Stimulated activated naive CD8-positive, alpha-beta T cell treated with anti-CD3 and anti-CD28 coated beads, Interleukin-15, amount 100 ng/mL, for 72 hours (primary cell): Measurements from ENCODE around the gene TMEM252.

ENCODE experiments used
- ATAC-seq: fragments of 150-1000 bp; cut with Tn5 transposase; 2 replicates; pipeline ENCODE4 v1.10.0; 2021; ENCODE audit warnings: mild to moderate bottlenecking, moderate library complexity
- DNase-seq, 2 donors: peaks; one replicate each; pipeline ENCODE4 v3.0.0; 2021 to 2022
- H3K27ac Mint-ChIP-seq, 2 donors: one replicate each; pipeline ENCODE4 v1.8.0; 2022; ENCODE audit warnings: mild to moderate bottlenecking in 2 of 2, mixed read lengths in 2 of 2, moderate library complexity in 2 of 2
- H3K27me3 Mint-ChIP-seq: one replicate; pipeline ENCODE4 v1.8.0; 2022; ENCODE audit warnings: mixed read lengths
- H3K4me1 Mint-ChIP-seq: one replicate; pipeline ENCODE4 v1.8.0; 2022; ENCODE audit warnings: mild to moderate bottlenecking, mixed read lengths
- H3K4me3 Mint-ChIP-seq, 2 donors: one replicate each; pipeline ENCODE4 v1.8.0; 2022; ENCODE audit warnings: mild to moderate bottlenecking in 2 of 2, mixed read lengths in 2 of 2, moderate library complexity in 1 of 2
- H3K9me3 Mint-ChIP-seq, 2 donors: one replicate each; pipeline ENCODE4 v1.8.0; 2022; ENCODE audit warnings: mixed read lengths in 2 of 2

The TMEM252 gene

DNA sequence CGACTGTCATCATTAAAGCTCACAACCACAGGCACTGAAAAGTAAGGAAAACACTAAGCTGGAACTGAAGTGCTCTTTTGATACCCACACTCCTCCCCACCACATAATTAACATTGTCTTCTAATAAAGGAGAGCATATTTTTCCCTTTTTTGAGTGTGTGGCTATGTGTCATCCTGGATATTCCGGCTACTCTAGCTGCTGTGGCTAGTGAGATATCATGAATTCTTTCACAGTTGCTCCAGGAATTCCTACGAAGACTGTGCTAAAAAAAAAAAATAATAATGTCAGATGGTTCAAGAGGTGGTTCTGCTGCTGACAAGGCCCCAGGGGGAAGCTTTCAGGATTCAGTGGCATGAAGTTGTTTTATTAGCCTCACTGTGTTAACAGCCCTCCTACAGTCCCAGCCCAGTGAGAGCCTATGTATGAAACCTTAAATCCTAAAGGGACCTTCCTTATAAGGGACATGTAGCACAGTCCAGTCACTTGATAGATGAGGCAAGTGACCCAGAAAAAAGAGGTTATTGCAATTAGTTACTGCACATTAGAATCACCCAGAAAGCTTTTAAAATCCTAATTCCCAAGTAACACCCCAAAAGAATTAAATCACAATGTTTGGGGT is 46.6 kb downstream of the TMEM252 start:
- no peak overlapping the region for H3K4me3 Mint-ChIP-seq
- no peaks in the 10 kb centered on the region for H3K9me3 Mint-ChIP-seq
- H3K27ac Mint-ChIP-seq: no peak overlapping the region
- no peaks in the 10 kb centered on the region for H3K4me1 Mint-ChIP-seq
- H3K27me3 Mint-ChIP-seq: peaks cover 28% of the 10 kb centered on the region
- DNase-seq: no peak
- no peak for ATAC-seq

GRCh38 chr9:68493541-68493940 is 47.1 kb downstream of the TMEM252 start:
- H3K4me1 Mint-ChIP-seq: no peaks in the 10 kb centered on the region
- no peak overlapping the region for H3K4me3 Mint-ChIP-seq
- ATAC-seq (no peak), DNase-seq (no peak)
- H3K9me3 Mint-ChIP-seq: no peaks in the 10 kb centered on the region
- H3K27me3 Mint-ChIP-seq: peaks cover 30% of the 10 kb centered on the region
- H3K27ac Mint-ChIP-seq: no peak overlapping the region

GRCh38 chr9:68492806-68493205 is 47.9 kb downstream of the TMEM252 start:
- no peak for DNase-seq
- ATAC-seq: no peak

GRCh38 chr9:68489646-68490045 is 51.0 kb downstream of the TMEM252 start:
- Mint-ChIP-seq H3K27me3 (peaks cover 43% of the 10 kb centered on the region), H3K27ac (no peak overlapping the region), H3K9me3 (peaks cover 0 to 10% of the 10 kb centered on the region in 2 donors), H3K4me1 (no peaks in the 10 kb centered on the region), H3K4me3 (no peak overlapping the region)
- ATAC-seq (no peak), DNase-seq (no peak)

More at GRCh38 chr9:68492806-68493205, 47.9 kb downstream of the TMEM252 start:
- Mint-ChIP-seq H3K4me1 (no peaks in the 10 kb centered on the region), H3K27me3 (peaks cover 35% of the 10 kb centered on the region), H3K9me3 (no peaks in the 10 kb centered on the region), H3K27ac (no peak overlapping the region), H3K4me3 (no peak overlapping the region)

- no peak for DNase-seq
- Mint-ChIP-seq H3K27ac (peak overlapping the region in 1 of 2 donors; percentile 19), H3K27me3 (peaks cover 40% of the 10 kb centered on the region), H3K4me1 (no peaks in the 10 kb centered on the region), H3K9me3 (peaks cover 0 to 10% of the 10 kb centered on the region in 2 donors), H3K4me3 (no peak overlapping the region)
- ATAC-seq: no peak
Measured at GRCh38 chr9:68488126-68488525, 52.6 kb downstream of the TMEM252 start.
